Right lobe of liver (tissue), 6 donors: Measurements from ENCODE around the gene MORC2. TPM values are rescaled to one million over a fixed set of nuclear protein-coding genes. Genes with fewer than 3 reads are reported as not detected.

ENCODE experiments used
- ATAC-seq, 4 donors: fragments of 200-7000 bp; cut with Tn5 transposase; one replicate each; pipeline ENCODE4 v1.9.1; 2020; ENCODE audit warnings: mild to moderate bottlenecking in 4 of 4, moderate library complexity in 4 of 4
- DNase-seq, 3 donors: peaks; one replicate each; pipeline ENCODE4 v3.0.0-alpha.2; 2020
- H3K27ac ChIP-seq, 3 donors: fragments of 200-600 bp; one replicate each; pipeline ENCODE4 v1.8.0; 2022
- H3K27me3 ChIP-seq, 2 donors: fragments of 200-600 bp; one replicate each; pipeline ENCODE4 v1.8.0; 2022
- H3K36me3 ChIP-seq, 4 donors: fragments of 200-600 bp; sonication (generic) in 1 of 4; one replicate each; pipeline versions ENCODE4 v1.5.1 to v1.8.0; 2017 to 2022; ENCODE audit warnings: control low read depth in 1 of 4
- H3K4me1 ChIP-seq, 4 donors: fragments of 200-600 bp; sonication (generic) in 1 of 4; one replicate each; pipeline versions ENCODE4 v1.5.1 to v1.8.0; 2017 to 2022; ENCODE audit warnings: control low read depth in 1 of 4
- H3K4me3 ChIP-seq, 3 donors: fragments of 200-600 bp; one replicate each; pipeline ENCODE4 v1.8.0; 2022
- H3K9me3 ChIP-seq, 4 donors: fragments of 200-600 bp; sonication (generic) in 1 of 4; one replicate each; pipeline versions ENCODE4 v1.5.1 to v1.8.0; 2017 to 2022; ENCODE audit warnings: control low read depth in 1 of 4
- POLR2A ChIP-seq: fragments of 450-650 bp; IDR thresholded peaks from one replicate; pipeline ENCODE4 v1.6.1; 2017; ENCODE audit warnings: antibody characterized with exemption, mild to moderate bottlenecking
- WGBS: methylation state at CpG from one replicate; pipeline ENCODE4 v1.1.6; 2018; ENCODE audit warnings: low coverage, low lambda C conversion rate; ENCODE audit not compliant: insufficient coverage; ENCODE audit errors: missing lambda C conversion rate; 5-methylcytosine and 5-hydroxymethylcytosine counted together
- intact Hi-C, 2 donors: fragments of 100-400 bp; cut with DNase I; formaldehyde crosslinking; loops; one replicate each; pipeline versions ENCODE4 v1.11.2 to v1.14.1; 2022
- total RNA-seq, 6 experiments: library from RNA; depleted of rRNA in 2 of 6; stranded (reverse); fragments of >200 nt in 2 of 6; fragmentation: NEBNext Ultra II Directional in 3 of 6; extraction: Animal tissue kit (Norgen Biotek cat#: 25700) in 3 of 6; gene quantifications; one replicate each; pipeline versions ENCODE4 v1.1.0 to v1.2.4, GENCODE V29; 2016 to 2023
- TF ChIP-seq, protein P1 (sequence below), 4 donors: fragments of 200-600 bp in 3 of 4; fragments of 450-650 bp in 1 of 4; IDR thresholded peaks; one replicate each; pipeline versions ENCODE4 v1.5.1 to v1.8.0; 2016 to 2022; ENCODE audit warnings: antibody characterized with exemption in 4 of 4, mild to moderate bottlenecking in 2 of 4
- donor health status: DM: no; HTN: yes; CAD: no.
- donor health status: DM: no; HTN: no; CAD: no.
- donor health status: DM: no; HTN: no; CAD: no.
- donor health status: DM: no; HTN: yes; CAD: no.
- donor health status: DM: no; HTN: yes; CAD: no.

MORC2 gene
- total RNA-seq, 6 experiments from 2014 or later: 7.0 to 15.6 (median 10.8) TPM

DNA sequence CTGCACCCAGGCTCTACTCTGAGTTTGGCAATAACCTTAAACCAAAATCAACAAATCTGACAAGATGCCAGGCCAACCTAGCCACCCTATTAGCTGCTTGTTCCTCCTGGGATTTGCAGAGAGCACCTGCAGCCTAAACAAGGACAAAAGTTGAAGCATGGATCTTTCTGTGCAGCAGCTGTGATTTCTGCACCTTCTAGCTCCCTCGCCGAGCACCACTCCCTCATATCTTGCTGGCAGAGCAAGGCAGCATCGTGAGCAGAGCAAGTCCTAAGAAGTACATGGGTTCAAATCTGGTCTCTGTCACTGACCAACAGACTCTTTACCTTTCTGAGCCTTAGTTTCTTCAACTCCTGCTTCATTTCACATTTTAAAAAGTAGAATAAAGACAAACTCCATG is 38.3 kb downstream of the MORC2 start:
- Histone ChIP-seq H3K4me3 (no peak overlapping the region), H3K9me3 (no peaks in the 10 kb centered on the region), H3K27me3 (no peaks in the 10 kb centered on the region), H3K36me3 (peaks cover 0 to 85% (median 40%) of the 10 kb centered on the region in 4 donors), H3K27ac (no peak overlapping the region), H3K4me1 (no peaks in the 10 kb centered on the region)
- intact Hi-C loops: no loop called here
- ATAC-seq: no peak
- TF ChIP-seq POLR2A: no peak
- TF ChIP-seq, protein P1, sequence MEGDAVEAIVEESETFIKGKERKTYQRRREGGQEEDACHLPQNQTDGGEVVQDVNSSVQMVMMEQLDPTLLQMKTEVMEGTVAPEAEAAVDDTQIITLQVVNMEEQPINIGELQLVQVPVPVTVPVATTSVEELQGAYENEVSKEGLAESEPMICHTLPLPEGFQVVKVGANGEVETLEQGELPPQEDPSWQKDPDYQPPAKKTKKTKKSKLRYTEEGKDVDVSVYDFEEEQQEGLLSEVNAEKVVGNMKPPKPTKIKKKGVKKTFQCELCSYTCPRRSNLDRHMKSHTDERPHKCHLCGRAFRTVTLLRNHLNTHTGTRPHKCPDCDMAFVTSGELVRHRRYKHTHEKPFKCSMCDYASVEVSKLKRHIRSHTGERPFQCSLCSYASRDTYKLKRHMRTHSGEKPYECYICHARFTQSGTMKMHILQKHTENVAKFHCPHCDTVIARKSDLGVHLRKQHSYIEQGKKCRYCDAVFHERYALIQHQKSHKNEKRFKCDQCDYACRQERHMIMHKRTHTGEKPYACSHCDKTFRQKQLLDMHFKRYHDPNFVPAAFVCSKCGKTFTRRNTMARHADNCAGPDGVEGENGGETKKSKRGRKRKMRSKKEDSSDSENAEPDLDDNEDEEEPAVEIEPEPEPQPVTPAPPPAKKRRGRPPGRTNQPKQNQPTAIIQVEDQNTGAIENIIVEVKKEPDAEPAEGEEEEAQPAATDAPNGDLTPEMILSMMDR (IDR thresholded peaks at IDR 0.05): no peak
- DNase-seq: no peak
- 100% methylated on average over 2 of the region's 3 CpGs for WGBS

DNA sequence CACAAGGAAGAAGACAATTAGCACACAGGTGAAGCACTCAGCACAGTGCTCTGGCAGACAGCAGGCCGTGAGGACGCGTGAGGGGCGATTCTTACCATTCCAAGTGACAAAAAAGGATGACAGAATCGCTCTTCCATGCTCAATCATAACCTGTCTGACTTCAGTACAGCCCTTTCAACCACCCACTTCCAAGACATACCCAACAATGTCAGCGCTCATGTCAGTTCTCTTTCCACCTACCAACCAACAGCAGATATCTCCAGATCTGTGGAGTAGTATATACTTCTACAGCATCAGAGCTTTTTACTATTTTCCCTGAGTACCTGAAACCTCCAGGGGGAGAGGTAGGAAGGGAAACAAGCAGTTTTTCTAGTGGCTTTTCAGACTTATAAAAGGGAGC is 40.2 kb downstream of the MORC2 start:
- H3K9me3 ChIP-seq: no peaks in the 10 kb centered on the region
- H3K27me3 ChIP-seq: no peaks in the 10 kb centered on the region
- ATAC-seq: no peak
- TF ChIP-seq POLR2A: no peak
- TF ChIP-seq, protein P1 (IDR thresholded peaks at IDR 0.05): no peak
- no peak overlapping the region for H3K27ac ChIP-seq
- 100% methylated on average over 1 of the region's 6 CpGs for WGBS
- peaks cover 0 to 66% (median 26%) of the 10 kb centered on the region in 4 donors for H3K36me3 ChIP-seq
- no peak overlapping the region for H3K4me3 ChIP-seq
- DNase-seq: no peak
- intact Hi-C loops: loop anchor here (10.0 kb wide), 2 partner anchors 164 to 304 kb away; no protein-coding TSS in a partner anchor
- no peaks in the 10 kb centered on the region for H3K4me1 ChIP-seq

DNA sequence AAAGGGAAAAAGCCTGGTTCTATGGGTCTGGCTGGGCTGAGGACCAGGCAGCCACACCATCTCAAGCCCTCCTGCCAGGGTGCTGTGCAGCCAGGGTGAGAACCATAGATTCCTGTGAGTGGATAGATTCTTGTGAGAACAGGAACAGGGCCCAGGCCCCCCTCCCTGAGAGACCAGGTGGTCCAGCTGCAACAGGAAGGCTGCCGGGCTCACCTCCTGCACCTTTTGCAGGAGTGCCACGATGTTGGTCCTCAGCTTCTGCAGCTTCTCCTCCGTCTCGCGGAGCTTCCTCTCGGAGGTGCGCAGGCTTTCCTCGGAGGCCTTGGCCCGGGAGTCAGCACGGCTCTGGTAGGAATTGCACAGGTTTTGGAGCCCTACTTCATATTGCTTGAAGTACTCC is 40.8 kb downstream of the MORC2 start:
- no peak overlapping the region for H3K4me3 ChIP-seq
- ATAC-seq (no peak), DNase-seq (peak in 1 of 3 donors; percentile 33)
- H3K4me1 ChIP-seq: no peaks in the 10 kb centered on the region
- no CpG with 5 or more reads among the region's 10 CpGs for WGBS
- peaks cover 0 to 60% (median 23%) of the 10 kb centered on the region in 4 donors for H3K36me3 ChIP-seq
- no peaks in the 10 kb centered on the region for H3K9me3 ChIP-seq
- H3K27me3 ChIP-seq: no peaks in the 10 kb centered on the region
- intact Hi-C loops: loop anchor here (10.0 kb wide), 2 partner anchors 163 to 303 kb away; no protein-coding TSS in a partner anchor
- no peak overlapping the region for H3K27ac ChIP-seq
- no peak for TF ChIP-seq POLR2A
- TF ChIP-seq, protein P1 (IDR thresholded peaks at IDR 0.05): no peak

DNA sequence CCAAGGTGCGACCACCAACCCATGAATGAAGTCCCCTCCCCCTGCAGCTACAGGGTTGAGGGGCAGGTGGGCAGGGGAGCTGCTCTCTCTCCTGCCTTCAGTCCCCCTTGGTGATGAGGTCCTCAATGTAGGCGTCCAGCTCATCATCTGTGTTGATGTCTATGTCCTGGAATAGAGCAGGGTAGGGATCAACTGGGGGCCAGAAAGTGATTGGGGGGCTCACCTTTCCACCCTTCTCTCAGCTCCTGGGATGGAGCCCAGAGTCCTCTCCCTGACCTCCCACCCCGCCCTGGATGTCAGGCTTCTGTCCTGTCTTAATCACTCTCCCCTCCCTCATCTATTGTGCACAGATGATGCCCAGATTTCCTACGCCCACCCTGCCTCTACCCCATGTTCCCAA is 41.9 kb downstream of the MORC2 start:
- no peaks in the 10 kb centered on the region for H3K27me3 ChIP-seq
- DNase-seq (peak in 1 of 3 donors; percentile 37), ATAC-seq (no peak)
- H3K4me3 ChIP-seq: no peak overlapping the region
- WGBS: 89% methylated on average over 4 of the region's 4 CpGs
- no peaks in the 10 kb centered on the region for H3K9me3 ChIP-seq
- no peak overlapping the region for H3K27ac ChIP-seq
- no peaks in the 10 kb centered on the region for H3K4me1 ChIP-seq
- intact Hi-C loops: loop anchor here (10.0 kb wide), 2 partner anchors 162 to 302 kb away; no protein-coding TSS in a partner anchor
- peaks cover 0 to 49% (median 16%) of the 10 kb centered on the region in 4 donors for H3K36me3 ChIP-seq
- TF ChIP-seq, protein P1 (IDR thresholded peaks at IDR 0.05): no peak
- TF ChIP-seq POLR2A: no peak
